Colonic mucosa (tissue), 4 donors: ENCODE results near the gene AVPR1B. TPM values are rescaled to one million over a fixed set of nuclear protein-coding genes. Genes with fewer than 3 reads are reported as not detected.

Experiments used
- DNase-seq: peaks from one replicate; pipeline ENCODE4 v3.0.0-alpha.2; 2020
- H3K27ac ChIP-seq: fragments of 200-600 bp; one replicate; pipeline ENCODE4 v1.8.0; 2021
- H3K27me3 ChIP-seq: fragments of 200-600 bp; one replicate; pipeline ENCODE4 v1.8.0; 2021
- H3K36me3 ChIP-seq: fragments of 200-600 bp; one replicate; pipeline ENCODE4 v1.8.0; 2021
- H3K4me1 ChIP-seq: fragments of 200-600 bp; one replicate; pipeline ENCODE4 v1.8.0; 2021; ENCODE audit warnings: mild to moderate bottlenecking
- H3K4me3 ChIP-seq: fragments of 200-600 bp; one replicate; pipeline ENCODE4 v1.8.0; 2021
- H3K9ac ChIP-seq, 2 donors: one replicate each; pipeline ENCODE4 v1.7.0; 2013; ENCODE audit warnings: control low read depth in 2 of 2, low read depth in 2 of 2, low read length in 2 of 2
- H3K9me3 ChIP-seq: fragments of 200-600 bp; one replicate; pipeline ENCODE4 v1.8.0; 2021
- intact Hi-C: fragments of 100-400 bp; cut with DNase I; formaldehyde crosslinking; loops from one replicate; pipeline ENCODE4 v1.14.1; 2022
- total RNA-seq, 2 donors: library from RNA; stranded (reverse); fragmentation: NEBNext Ultra II Directional in 1 of 2; extraction: Animal tissue kit (Norgen Biotek cat#: 25700) in 1 of 2; gene quantifications; one replicate each; pipeline ENCODE4 v1.2.1, GENCODE V29; 2021
- TF ChIP-seq, protein P1 (sequence below): fragments of 200-600 bp; IDR thresholded peaks from one replicate; pipeline ENCODE4 v1.8.0; 2022; ENCODE audit warnings: antibody characterized with exemption, mild to moderate bottlenecking
- donor health status: healthy.
- donor health status: DM: no; HTN: no; CAD: no.
- donor health status: DM: no; HTN: no; CAD: no.

AVPR1B gene
- total RNA-seq, 2 donors from 2014 or later, result 0.13 to 0.89 TPM

GRCh38 chr1:206128196-206128595 is 11.0 kb upstream of the AVPR1B start:
- TF ChIP-seq, protein P1, sequence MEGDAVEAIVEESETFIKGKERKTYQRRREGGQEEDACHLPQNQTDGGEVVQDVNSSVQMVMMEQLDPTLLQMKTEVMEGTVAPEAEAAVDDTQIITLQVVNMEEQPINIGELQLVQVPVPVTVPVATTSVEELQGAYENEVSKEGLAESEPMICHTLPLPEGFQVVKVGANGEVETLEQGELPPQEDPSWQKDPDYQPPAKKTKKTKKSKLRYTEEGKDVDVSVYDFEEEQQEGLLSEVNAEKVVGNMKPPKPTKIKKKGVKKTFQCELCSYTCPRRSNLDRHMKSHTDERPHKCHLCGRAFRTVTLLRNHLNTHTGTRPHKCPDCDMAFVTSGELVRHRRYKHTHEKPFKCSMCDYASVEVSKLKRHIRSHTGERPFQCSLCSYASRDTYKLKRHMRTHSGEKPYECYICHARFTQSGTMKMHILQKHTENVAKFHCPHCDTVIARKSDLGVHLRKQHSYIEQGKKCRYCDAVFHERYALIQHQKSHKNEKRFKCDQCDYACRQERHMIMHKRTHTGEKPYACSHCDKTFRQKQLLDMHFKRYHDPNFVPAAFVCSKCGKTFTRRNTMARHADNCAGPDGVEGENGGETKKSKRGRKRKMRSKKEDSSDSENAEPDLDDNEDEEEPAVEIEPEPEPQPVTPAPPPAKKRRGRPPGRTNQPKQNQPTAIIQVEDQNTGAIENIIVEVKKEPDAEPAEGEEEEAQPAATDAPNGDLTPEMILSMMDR, result no peak

DNA sequence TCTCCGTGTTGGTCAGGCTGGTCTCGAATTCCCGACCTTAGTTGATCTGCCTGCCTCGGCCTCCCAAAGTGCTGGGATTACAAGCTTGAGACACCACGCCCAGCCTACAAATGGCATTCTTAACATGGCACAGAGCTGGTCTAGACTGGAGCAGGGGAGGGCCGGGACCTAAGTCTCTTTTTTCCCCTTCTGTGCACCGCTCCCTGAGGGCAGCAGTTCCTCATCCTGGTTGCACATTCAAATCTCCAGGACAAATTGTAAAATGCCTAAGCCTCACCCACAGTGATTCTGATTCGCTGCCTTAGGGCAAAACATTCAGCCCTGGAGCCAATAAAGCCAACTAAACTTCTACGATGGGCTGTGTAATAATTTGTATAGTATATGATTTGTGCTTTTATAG is 10.1 kb upstream of the AVPR1B start:
- TF ChIP-seq, protein P1, result no peak
- no peaks in the 10 kb centered on the region for H3K27me3 ChIP-seq
- intact Hi-C loops, result no loop called here

More at GRCh38 chr1:206128196-206128595, 11.0 kb upstream of the AVPR1B start:
- intact Hi-C loops, result no loop called here
- H3K9ac ChIP-seq, result no peak overlapping the region
- H3K36me3 ChIP-seq, result no peaks in the 10 kb centered on the region
- H3K27me3 ChIP-seq, result no peaks in the 10 kb centered on the region
- H3K4me1 ChIP-seq, result no peaks in the 10 kb centered on the region
- no peak overlapping the region for H3K27ac ChIP-seq
- no peak overlapping the region for H3K4me3 ChIP-seq
- DNase-seq, result no peak
- H3K9me3 ChIP-seq, result no peaks in the 10 kb centered on the region

DNA sequence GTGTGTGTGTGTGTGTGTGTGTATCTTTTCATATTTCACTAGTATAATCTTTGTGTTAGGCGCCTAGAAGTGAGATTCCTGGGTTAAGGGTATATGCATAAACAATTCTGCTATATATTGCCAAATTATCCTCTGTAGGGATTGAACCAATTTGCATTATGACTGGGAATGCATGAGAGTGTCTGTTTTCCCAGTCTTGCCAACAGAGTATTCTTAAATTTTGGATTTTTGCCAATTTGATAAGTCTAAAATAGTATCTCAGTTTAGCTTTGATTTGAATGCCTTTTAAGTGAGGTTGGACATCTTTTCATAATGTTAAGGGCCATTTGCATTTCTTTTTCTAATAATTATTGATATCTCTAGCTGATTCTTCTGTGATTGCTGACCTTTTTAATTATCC is 8.2 kb upstream of the AVPR1B start:
- TF ChIP-seq, protein P1, result no peak
- Histone ChIP-seq H3K4me3 (no peak overlapping the region), H3K9me3 (no peaks in the 10 kb centered on the region), H3K27ac (no peak overlapping the region), H3K36me3 (no peaks in the 10 kb centered on the region), H3K4me1 (no peaks in the 10 kb centered on the region), H3K27me3 (no peaks in the 10 kb centered on the region), H3K9ac (no peak overlapping the region)
- no peak for DNase-seq
- intact Hi-C loops, result no loop called here

More for the DNA sequence above, 10.1 kb upstream of the AVPR1B start:
- Histone ChIP-seq H3K4me1 (no peaks in the 10 kb centered on the region), H3K9me3 (no peaks in the 10 kb centered on the region), H3K27ac (no peak overlapping the region), H3K9ac (no peak overlapping the region), H3K36me3 (no peaks in the 10 kb centered on the region), H3K4me3 (no peak overlapping the region)
- DNase-seq, result no peak

DNA sequence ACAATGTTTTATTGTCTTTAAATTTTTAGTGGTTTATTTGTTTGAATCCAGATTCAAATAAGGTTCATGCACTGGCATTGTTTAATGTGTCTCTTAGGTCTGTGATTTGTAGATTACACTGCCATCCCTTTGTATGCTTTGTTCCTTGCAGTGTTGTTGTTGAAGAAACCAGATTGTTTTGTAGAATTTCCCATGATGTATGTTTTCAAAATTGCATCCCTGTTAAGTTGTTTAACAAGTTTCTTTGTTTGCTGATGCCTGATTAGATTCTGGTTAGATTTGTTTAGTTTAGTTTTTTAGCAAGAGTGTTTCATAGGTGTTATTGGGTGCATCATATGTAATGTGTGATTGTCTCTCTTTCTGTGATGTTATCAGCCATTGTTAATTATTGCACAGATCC is 5.5 kb upstream of the AVPR1B start:
- DNase-seq, result no peak
- intact Hi-C loops, result no loop called here
- Histone ChIP-seq H3K27ac (no peak overlapping the region), H3K36me3 (no peaks in the 10 kb centered on the region), H3K4me3 (no peak overlapping the region), H3K9ac (no peak overlapping the region), H3K4me1 (peaks cover 3% of the 10 kb centered on the region), H3K27me3 (peaks cover 5% of the 10 kb centered on the region), H3K9me3 (no peaks in the 10 kb centered on the region)
- TF ChIP-seq, protein P1, result no peak

GRCh38 chr1:206121269-206121668 is 4.1 kb upstream of the AVPR1B start:
- no peak for DNase-seq
- Histone ChIP-seq H3K4me3 (no peak overlapping the region), H3K27ac (no peak overlapping the region), H3K27me3 (peaks cover 17% of the 10 kb centered on the region), H3K4me1 (peaks cover 7% of the 10 kb centered on the region), H3K9ac (no peak overlapping the region), H3K9me3 (no peaks in the 10 kb centered on the region), H3K36me3 (no peaks in the 10 kb centered on the region)
- intact Hi-C loops, result no loop called here
- TF ChIP-seq, protein P1, result no peak
